ENCODE data around the gene KRTAP3-2.
"Not testable (repeated sequence)": the region's sequence is repeated elsewhere in the genome, so short reads cannot be mapped to it uniquely, and the experiment has no call there.

The KRTAP3-2 gene

GRCh38 chr17:40999563-40999962 is at the start of gene KRTAP3-2:
TSS of gene KRTAP3-2 (minus strand) at chr17:40999906. CDS start at chr17:40999853, 53 bp downstream.
- not testable (repeated sequence) for DNase-seq (ENCODE audit: low read depth in 2 of 2)

- no peak for DNase-seq (ENCODE audit: low read depth in 2 of 2)
Measured at GRCh38 chr17:41049110-41049509, 49.4 kb upstream of the KRTAP3-2 start.

- no peak for DNase-seq (ENCODE audit: low read depth in 2 of 2)
Measured at GRCh38 chr17:41048441-41048840, 48.7 kb upstream of the KRTAP3-2 start.

- not testable (repeated sequence) for DNase-seq (ENCODE audit: low read depth in 2 of 2)
Measured at GRCh38 chr17:41046735-41047465, 47.2 kb upstream of the KRTAP3-2 start, which contains the start of gene KRTAP2-1. TSS of gene KRTAP2-1 (minus strand) at chr17:41047316. CDS start at chr17:41047267, 49 bp downstream.

GRCh38 chr17:41042953-41043352 is 43.2 kb upstream of the KRTAP3-2 start:
- no peak for DNase-seq (ENCODE audit: low read depth in 2 of 2)

- not testable (repeated sequence) for DNase-seq (ENCODE audit: low read depth in 2 of 2)
Measured at GRCh38 chr17:41040783-41041571, 41.3 kb upstream of the KRTAP3-2 start, which contains the start of gene KRTAP1-1. TSS of gene KRTAP1-1 (minus strand) at chr17:41041450. CDS start at chr17:41041397, 53 bp downstream.

- DNase-seq (ENCODE audit: low read depth in 2 of 2), result no peak
Measured at GRCh38 chr17:41037853-41038350, 38.2 kb upstream of the KRTAP3-2 start.

- not testable (repeated sequence) for DNase-seq (ENCODE audit: low read depth in 2 of 2)
Measured at GRCh38 chr17:41034346-41034935, 34.7 kb upstream of the KRTAP3-2 start, which contains the start of gene KRTAP1-3. TSS of gene KRTAP1-3 (minus strand) at chr17:41034874. CDS start at chr17:41034821, 53 bp downstream.

GRCh38 chr17:41029633-41030245 is 30.0 kb upstream of the KRTAP3-2 start, which contains the start of gene KRTAP1-4:
TSS of gene KRTAP1-4 (minus strand) at chr17:41030195. CDS start at chr17:41030078, 117 bp downstream.
- DNase-seq (ENCODE audit: low read depth in 2 of 2), result no peak

- no peak for DNase-seq (ENCODE audit: low read depth in 2 of 2)
Measured at GRCh38 chr17:41026715-41027471, 27.2 kb upstream of the KRTAP3-2 start, which contains the start of gene KRTAP1-5. TSS of gene KRTAP1-5 (minus strand) at chr17:41027208. CDS start at chr17:41027155, 53 bp downstream.

- DNase-seq (ENCODE audit: low read depth in 2 of 2), result no peak
Measured at GRCh38 chr17:41024697-41025096, 25.0 kb upstream of the KRTAP3-2 start.

GRCh38 chr17:41020336-41020735 is 20.6 kb upstream of the KRTAP3-2 start:
- no peak for DNase-seq (ENCODE audit: low read depth in 2 of 2)

GRCh38 chr17:41019415-41019814 is 19.7 kb upstream of the KRTAP3-2 start:
- DNase-seq (ENCODE audit: low read depth in 2 of 2), result no peak

GRCh38 chr17:41018541-41018940 is 18.8 kb upstream of the KRTAP3-2 start:
- DNase-seq (ENCODE audit: low read depth in 2 of 2), result no peak

- no peak for DNase-seq (ENCODE audit: low read depth in 2 of 2)
Measured at GRCh38 chr17:41016578-41017215, 17.0 kb upstream of the KRTAP3-2 start.

- DNase-seq (ENCODE audit: low read depth in 2 of 2), result no peak
Measured at GRCh38 chr17:41015454-41015853, 15.7 kb upstream of the KRTAP3-2 start.

- no peak for DNase-seq (ENCODE audit: low read depth in 2 of 2)
Measured at GRCh38 chr17:41013606-41014005, 13.9 kb upstream of the KRTAP3-2 start.

GRCh38 chr17:41013181-41013580 is 13.5 kb upstream of the KRTAP3-2 start:
- DNase-seq (ENCODE audit: low read depth in 2 of 2), result no peak

- no peak for DNase-seq (ENCODE audit: low read depth in 2 of 2)
Measured at GRCh38 chr17:41012326-41013120, 12.8 kb upstream of the KRTAP3-2 start.

All from stimulated activated CD4-positive, alpha-beta T cell treated with anti-CD3 and anti-CD28 coated beads, Interleukin-1b, Interleukin-23, amount 100 ng/mL, for 1 hour (primary cell).